ENCODE data around the gene AATK. TPM values are rescaled to one million over a fixed set of nuclear protein-coding genes. Genes with fewer than 3 reads are reported as not detected.

AATK gene
- total RNA-seq, 2 experiments from 2014 or later = 1.2 to 1.4 TPM

GRCh38 chr17:81075307-81075706 lies 90.7 kb downstream of the AATK start:
- H3K9me3 Mint-ChIP-seq = no peaks in the 10 kb centered on the region
- POLR2A ChIA-PET = no interaction called here
- no peaks in the 10 kb centered on the region for H3K4me1 Mint-ChIP-seq
- H3K36me3 Mint-ChIP-seq = no peaks in the 10 kb centered on the region
- no peaks in the 10 kb centered on the region for H3K27me3 Mint-ChIP-seq
- no peak overlapping the region for H3K4me3 Mint-ChIP-seq
- no peak for DNase-seq
- H3K27ac Mint-ChIP-seq = no peak overlapping the region
- no peak for ATAC-seq (ENCODE audit: low read depth)

GRCh38 chr17:81074875-81075274 lies 91.1 kb downstream of the AATK start:
- H3K4me3 Mint-ChIP-seq = no peak overlapping the region
- H3K27ac Mint-ChIP-seq = no peak overlapping the region
- POLR2A ChIA-PET = no interaction called here
- no peaks in the 10 kb centered on the region for H3K9me3 Mint-ChIP-seq
- no peaks in the 10 kb centered on the region for H3K4me1 Mint-ChIP-seq
- ATAC-seq (ENCODE audit: low read depth) = no peak
- H3K27me3 Mint-ChIP-seq = no peaks in the 10 kb centered on the region
- no peak for DNase-seq
- H3K36me3 Mint-ChIP-seq = no peaks in the 10 kb centered on the region

- DNase-seq (no peak), ATAC-seq (ENCODE audit: low read depth) (no peak)
- Mint-ChIP-seq H3K4me3 (no peak overlapping the region), H3K27ac (no peak overlapping the region), H3K9me3 (no peaks in the 10 kb centered on the region), H3K27me3 (no peaks in the 10 kb centered on the region), H3K36me3 (no peaks in the 10 kb centered on the region), H3K4me1 (no peaks in the 10 kb centered on the region)
- POLR2A ChIA-PET = no interaction called here
These were observed 91.8 kb downstream of the AATK start for GRCh38 chr17:81073967-81074839.

- Mint-ChIP-seq H3K4me1 (no peaks in the 10 kb centered on the region), H3K27me3 (no peaks in the 10 kb centered on the region), H3K4me3 (no peak overlapping the region), H3K9me3 (no peaks in the 10 kb centered on the region), H3K36me3 (no peaks in the 10 kb centered on the region), H3K27ac (no peak overlapping the region)
- DNase-seq (no peak), ATAC-seq (ENCODE audit: low read depth) (no peak)
- POLR2A ChIA-PET = no interaction called here
These were observed 94.0 kb downstream of the AATK start for GRCh38 chr17:81071761-81072741.

- H3K36me3 Mint-ChIP-seq = no peaks in the 10 kb centered on the region
- H3K9me3 Mint-ChIP-seq = no peaks in the 10 kb centered on the region
- POLR2A ChIA-PET = interaction anchor here (0.6 kb wide), 1 partner anchor 103 kb away, joined by 3 read pairs; no protein-coding TSS in a partner anchor
These were observed 95.3 kb downstream of the AATK start for GRCh38 chr17:81070541-81071246.

GRCh38 chr17:81069135-81069645 lies 96.8 kb downstream of the AATK start:
- Mint-ChIP-seq H3K27ac (no peak overlapping the region), H3K9me3 (no peaks in the 10 kb centered on the region), H3K4me3 (no peak overlapping the region), H3K36me3 (no peaks in the 10 kb centered on the region), H3K27me3 (no peaks in the 10 kb centered on the region), H3K4me1 (no peaks in the 10 kb centered on the region)
- POLR2A ChIA-PET = no interaction called here
- no peak for DNase-seq
- ATAC-seq (ENCODE audit: low read depth) = no peak

More at GRCh38 chr17:81070541-81071246, 95.3 kb downstream of the AATK start:
- Mint-ChIP-seq H3K27me3 (no peaks in the 10 kb centered on the region), H3K4me1 (no peaks in the 10 kb centered on the region), H3K27ac (no peak overlapping the region), H3K4me3 (no peak overlapping the region)
- no peak for DNase-seq
- no peak for ATAC-seq (ENCODE audit: low read depth)

GRCh38 chr17:81068411-81069134 lies 97.4 kb downstream of the AATK start:
- H3K27ac Mint-ChIP-seq = no peak overlapping the region
- H3K9me3 Mint-ChIP-seq = no peaks in the 10 kb centered on the region
- H3K4me1 Mint-ChIP-seq = no peaks in the 10 kb centered on the region
- ATAC-seq (ENCODE audit: low read depth) (no peak), DNase-seq (no peak)
- POLR2A ChIA-PET = no interaction called here
- no peak overlapping the region for H3K4me3 Mint-ChIP-seq
- no peaks in the 10 kb centered on the region for H3K27me3 Mint-ChIP-seq
- no peaks in the 10 kb centered on the region for H3K36me3 Mint-ChIP-seq

- H3K36me3 Mint-ChIP-seq = no peaks in the 10 kb centered on the region
- no peak overlapping the region for H3K4me3 Mint-ChIP-seq
- no peak for DNase-seq
- POLR2A ChIA-PET = no interaction called here
- no peaks in the 10 kb centered on the region for H3K27me3 Mint-ChIP-seq
- ATAC-seq (ENCODE audit: low read depth) = no peak
- no peak overlapping the region for H3K27ac Mint-ChIP-seq
- no peaks in the 10 kb centered on the region for H3K4me1 Mint-ChIP-seq
- H3K9me3 Mint-ChIP-seq = no peaks in the 10 kb centered on the region
These were observed 98.6 kb downstream of the AATK start for GRCh38 chr17:81067391-81067811.

Small RNA genes within 50 kb of the gene (microRNA-seq; reads per million reads assigned to microRNA genes)
- gene MIR1250 (not detected), gene MIR3065 (not detected), gene MIR338 (not detected), gene MIR657 (not detected)

Other genes with a start within 250 kb of the AATK start
- gene CHMP6, start 174.4 kb downstream of the AATK start, total RNA-seq = 10 to 100 TPM; 32.5 to 33.0 TPM
- gene BAIAP2, start 131.1 kb downstream of the AATK start, total RNA-seq = 1 to 10 TPM; 7.4 to 7.5 TPM
- not detected for gene PVALEF, start 714 bp downstream of the AATK start, total RNA-seq
- 10 to 100 TPM; 18.4 to 20.7 TPM for gene CEP131, start 56.7 kb upstream of the AATK start, total RNA-seq
- 10 to 100 TPM; 71.1 to 78.8 TPM for gene TEPSIN, start 72.8 kb upstream of the AATK start, total RNA-seq
- gene NDUFAF8, start 73.1 kb upstream of the AATK start, total RNA-seq = 10 to 100 TPM; 33.0 to 44.6 TPM
- 10 to 100 TPM; 68.0 to 71.3 TPM for gene SLC38A10, start 129.1 kb upstream of the AATK start, total RNA-seq
- 1 to 10 TPM in 1 of 2 experiments, under 1 TPM in 1; 0.86 to 1.0 TPM for gene BAHCC1, start 229.2 kb upstream of the AATK start, total RNA-seq